Upper lobe of right lung (tissue), 1 donor: ENCODE data around the gene TCF7L1. TPM values are rescaled to one million over a fixed set of nuclear protein-coding genes. Genes with fewer than 3 reads are reported as not detected.

Source experiments
- ATAC-seq: fragments of 200-7000 bp; cut with Tn5 transposase; one replicate; pipeline ENCODE4 v1.9.1; 2020; ENCODE audit warnings: mild to moderate bottlenecking, moderate library complexity
- DNase-seq: peaks from one replicate; pipeline ENCODE4 v3.0.0-alpha.2; 2020
- H3K27ac ChIP-seq: fragments of 200-600 bp; one replicate; pipeline ENCODE4 v1.8.0; 2022
- H3K27me3 ChIP-seq: fragments of 200-600 bp; one replicate; pipeline ENCODE4 v1.8.0; 2022; ENCODE audit warnings: mild to moderate bottlenecking
- H3K36me3 ChIP-seq: fragments of 200-600 bp; one replicate; pipeline ENCODE4 v1.8.0; 2022
- H3K4me1 ChIP-seq: fragments of 200-600 bp; one replicate; pipeline ENCODE4 v1.8.0; 2022
- H3K4me3 ChIP-seq: fragments of 200-600 bp; one replicate; pipeline ENCODE4 v1.8.0; 2022; ENCODE audit warnings: mild to moderate bottlenecking
- H3K9me3 ChIP-seq: fragments of 200-600 bp; one replicate; pipeline ENCODE4 v1.8.0; 2022
- CTCF ChIP-seq: fragments of 200-600 bp; IDR thresholded peaks from one replicate; pipeline ENCODE4 v1.8.0; 2022; ENCODE audit warnings: antibody characterized with exemption
- intact Hi-C: fragments of 100-400 bp; cut with DNase I; formaldehyde crosslinking; loops from one replicate; pipeline ENCODE4 v1.11.0; 2022
- total RNA-seq: library from RNA; stranded (reverse); fragmentation: NEBNext Ultra II Directional; extraction: Animal tissue kit (Norgen Biotek cat#: 25700); gene quantifications from one replicate; pipeline ENCODE4 v1.2.1, GENCODE V29; 2021
- donor health status: DM: no; HTN: yes; CAD: no; lungs with severe emphysema.

TCF7L1 gene
- total RNA-seq, 1 donor from 2014 or later: 21.1 TPM

GRCh38 chr2:85110991-85111560 lies 22.1 kb upstream of the TCF7L1 start:
- H3K4me3 ChIP-seq: no peak overlapping the region
- no peaks in the 10 kb centered on the region for H3K36me3 ChIP-seq
- DNase-seq (no peak), ATAC-seq (no peak)
- TF ChIP-seq CTCF: no peak
- H3K9me3 ChIP-seq: no peaks in the 10 kb centered on the region
- no peaks in the 10 kb centered on the region for H3K4me1 ChIP-seq
- intact Hi-C loops: no loop called here
- no peak overlapping the region for H3K27ac ChIP-seq
- no peaks in the 10 kb centered on the region for H3K27me3 ChIP-seq

- H3K9me3 ChIP-seq: no peaks in the 10 kb centered on the region
- no peak for ATAC-seq
- TF ChIP-seq CTCF: no peak
- H3K27me3 ChIP-seq: no peaks in the 10 kb centered on the region
- DNase-seq: no peak
- H3K4me3 ChIP-seq: no peak overlapping the region
- intact Hi-C loops: no loop called here
- H3K4me1 ChIP-seq: no peaks in the 10 kb centered on the region
- H3K27ac ChIP-seq: no peak overlapping the region
- no peaks in the 10 kb centered on the region for H3K36me3 ChIP-seq
Observed at GRCh38 chr2:85111819-85112281, 21.3 kb upstream of the TCF7L1 start.

GRCh38 chr2:85112906-85113625 lies 20.1 kb upstream of the TCF7L1 start:
- ATAC-seq: no peak
- no peaks in the 10 kb centered on the region for H3K36me3 ChIP-seq
- no peaks in the 10 kb centered on the region for H3K27me3 ChIP-seq
- no peak for DNase-seq
- no peak overlapping the region for H3K4me3 ChIP-seq
- H3K27ac ChIP-seq: no peak overlapping the region
- H3K4me1 ChIP-seq: no peaks in the 10 kb centered on the region
- no peak for TF ChIP-seq CTCF
- intact Hi-C loops: no loop called here
- no peaks in the 10 kb centered on the region for H3K9me3 ChIP-seq

GRCh38 chr2:85114586-85115330 lies 18.4 kb upstream of the TCF7L1 start:
- no peak for ATAC-seq
- H3K9me3 ChIP-seq: no peaks in the 10 kb centered on the region
- H3K4me3 ChIP-seq: no peak overlapping the region
- intact Hi-C loops: no loop called here
- H3K27ac ChIP-seq: no peak overlapping the region
- no peak for TF ChIP-seq CTCF
- H3K27me3 ChIP-seq: no peaks in the 10 kb centered on the region
- H3K36me3 ChIP-seq: no peaks in the 10 kb centered on the region
- no peaks in the 10 kb centered on the region for H3K4me1 ChIP-seq
- no peak for DNase-seq

- Histone ChIP-seq H3K4me3 (no peak overlapping the region), H3K27me3 (no peaks in the 10 kb centered on the region), H3K4me1 (no peaks in the 10 kb centered on the region), H3K27ac (no peak overlapping the region), H3K36me3 (no peaks in the 10 kb centered on the region), H3K9me3 (no peaks in the 10 kb centered on the region)
- ATAC-seq (no peak), DNase-seq (no peak)
- intact Hi-C loops: no loop called here
- no peak for TF ChIP-seq CTCF
Observed at GRCh38 chr2:85116207-85116606, 17.0 kb upstream of the TCF7L1 start.
